K562 treated with DMSO at 1 percent for 4 hours (cell line): ENCODE data around the gene GABRG1. TPM values are rescaled to one million over a fixed set of nuclear protein-coding genes. Genes with fewer than 3 reads are reported as not detected.

Experiments
- total RNA-seq: library from RNA; unstranded; fragments of 300-600 nt; gene quantifications from 2 replicates; pipeline ENCODE4 v1.2.3, GENCODE V29; 2022; ENCODE audit not compliant: insufficient read depth

Gene GABRG1
- 0.66 and 0.88 TPM in 2 replicates for total RNA-seq

GRCh38 chr4:46123913-46124755 is at the start of gene GABRG1:
TSS of gene GABRG1 (minus strand) at chr4:46124054. CDS start at chr4:46123913, 141 bp downstream.

